ENCODE data around the gene FEN1. TPM values are rescaled to one million over a fixed set of nuclear protein-coding genes. Genes with fewer than 3 reads are reported as not detected.

FEN1 gene
- total and polyA plus RNA-seq, 2 donors (not counting 1 experiment from before 2014, with no cell fraction given): 3.4 to 9.8 TPM

DNA sequence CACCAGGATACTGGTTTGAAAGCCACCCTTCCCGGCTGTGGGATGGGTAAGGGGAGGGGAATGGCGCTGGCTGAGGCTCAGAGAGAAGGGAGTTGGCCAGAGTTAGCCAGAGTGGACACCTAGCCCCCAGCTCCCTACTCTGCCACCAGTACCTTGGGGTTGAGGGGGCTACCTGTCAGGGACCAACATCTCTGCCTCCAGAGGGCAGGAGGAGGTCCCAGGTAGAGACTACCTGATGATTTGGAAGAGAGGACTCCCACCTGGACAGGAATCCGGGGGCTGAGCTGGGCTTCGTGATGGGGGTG is 36.6 kb upstream of the FEN1 start:
- POLR2A ChIA-PET: no interaction called here

DNA sequence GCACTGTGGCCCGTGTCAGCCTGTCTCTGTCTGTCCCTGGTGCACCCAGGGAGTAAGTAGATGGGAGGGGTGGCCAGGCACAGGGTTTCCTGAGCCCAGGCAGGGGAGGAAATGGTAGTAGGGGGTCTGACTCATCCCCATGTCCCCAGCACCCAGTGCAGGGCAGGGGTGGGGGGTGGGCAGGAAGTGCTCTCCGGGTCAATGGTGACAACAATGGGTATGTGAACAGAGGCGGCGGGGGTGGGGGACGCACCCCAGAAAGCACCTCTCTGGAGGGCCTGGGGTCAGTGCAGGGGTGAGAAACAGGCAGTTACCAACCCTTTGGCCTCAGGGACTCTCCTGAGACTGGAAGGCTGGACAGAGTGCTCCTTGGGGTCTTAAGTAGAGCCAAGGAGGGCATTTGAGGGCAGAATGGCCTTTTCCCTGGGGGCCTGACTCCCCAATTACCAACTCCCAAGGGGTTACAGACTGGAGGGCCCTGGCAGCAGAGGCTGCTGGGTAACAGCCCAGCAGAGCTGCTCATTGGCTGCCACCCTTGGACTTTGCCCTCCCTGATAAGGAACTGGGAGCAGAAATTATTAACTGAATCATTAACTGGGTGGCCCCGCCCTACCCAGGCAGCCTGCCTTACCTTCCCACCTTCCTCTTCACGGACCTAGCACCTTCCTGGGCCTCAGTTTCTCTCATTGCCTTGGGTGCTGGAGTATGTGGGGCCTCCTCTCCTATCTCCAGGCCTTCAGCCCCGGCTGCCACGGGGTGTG is 36.1 kb upstream of the FEN1 start:
- Mint-ChIP-seq H3K27ac (no peak overlapping the region), H3K4me1 (peaks cover 14% of the 10 kb centered on the region), H3K9me3 (ENCODE audit: insufficient read depth) (no peaks in the 10 kb centered on the region), H3K27me3 (peaks cover 19% of the 10 kb centered on the region), H3K4me3 (no peak overlapping the region)
- Histone ChIP-seq H3K4me1 (ENCODE audit: control insufficient read depth in 2 of 2, insufficient read depth in 2 of 2, low read length in 2 of 2) (peaks cover 12 to 16% of the 10 kb centered on the region in 2 donors), H3K27ac (ENCODE audit: low read length in 2 of 2) (no peak overlapping the region), H3K9ac (ENCODE audit: low read length) (no peak overlapping the region), H3K79me2 (ENCODE audit: control insufficient read depth, insufficient read depth, low read length) (no peaks in the 10 kb centered on the region), H2AFZ (ENCODE audit: insufficient read depth, low read depth, low read length, poor library complexity, severe bottlenecking) (no peak overlapping the region), H3K36me3 (replicated peaks in 1 of 2; ENCODE audit: control extremely low read depth in 1 of 2, control insufficient read depth in 1 of 2, extremely low read depth in 1 of 2, insufficient read depth in 2 of 2, low read length in 1 of 2) (no peaks in the 10 kb centered on the region), H3K9me3 (ENCODE audit: control extremely low read depth in 1 of 3, control insufficient read depth in 2 of 3, insufficient read depth in 1 of 3, low read length in 2 of 3) (no peaks in the 10 kb centered on the region), H3K27me3 (replicated peaks in 1 of 4; ENCODE audit: control extremely low read depth in 1 of 4, control insufficient read depth in 3 of 4, insufficient read depth in 4 of 4, low read length in 3 of 4) (peaks cover 0 to 19% (median 11%) of the 10 kb centered on the region in 4 experiments), H3K4me2 (replicated peaks; ENCODE audit: low read depth, low read length, poor library complexity, severe bottlenecking) (no peak overlapping the region), H3K4me3 (ENCODE audit: control extremely low read depth in 1 of 5, extremely low read depth in 1 of 5, insufficient read depth in 1 of 5, low read depth in 2 of 5, low read length in 4 of 5) (no peak overlapping the region), H4K20me1 (ENCODE audit: control insufficient read depth, insufficient read depth, low read length, poor library complexity, severe bottlenecking) (no peaks in the 10 kb centered on the region)
- DNase-seq (no peak), ATAC-seq (ENCODE audit: low read depth) (peak; percentile 29)
- POLR2A ChIA-PET: no interaction called here
- intact Hi-C loops (cut with micrococcal nuclease): no loop called here
- CTCF ChIA-PET: no interaction called here
- WGBS (ENCODE audit: insufficient coverage): 90% methylated on average over 5 of the region's 9 CpGs
- TF ChIP-seq EZH2 (IDR thresholded peaks at IDR 0.05; ENCODE audit: borderline replicate concordance, insufficient read depth, low read depth, low read length, poor library complexity, severe bottlenecking): no peak
- TF ChIP-seq, protein P1, sequence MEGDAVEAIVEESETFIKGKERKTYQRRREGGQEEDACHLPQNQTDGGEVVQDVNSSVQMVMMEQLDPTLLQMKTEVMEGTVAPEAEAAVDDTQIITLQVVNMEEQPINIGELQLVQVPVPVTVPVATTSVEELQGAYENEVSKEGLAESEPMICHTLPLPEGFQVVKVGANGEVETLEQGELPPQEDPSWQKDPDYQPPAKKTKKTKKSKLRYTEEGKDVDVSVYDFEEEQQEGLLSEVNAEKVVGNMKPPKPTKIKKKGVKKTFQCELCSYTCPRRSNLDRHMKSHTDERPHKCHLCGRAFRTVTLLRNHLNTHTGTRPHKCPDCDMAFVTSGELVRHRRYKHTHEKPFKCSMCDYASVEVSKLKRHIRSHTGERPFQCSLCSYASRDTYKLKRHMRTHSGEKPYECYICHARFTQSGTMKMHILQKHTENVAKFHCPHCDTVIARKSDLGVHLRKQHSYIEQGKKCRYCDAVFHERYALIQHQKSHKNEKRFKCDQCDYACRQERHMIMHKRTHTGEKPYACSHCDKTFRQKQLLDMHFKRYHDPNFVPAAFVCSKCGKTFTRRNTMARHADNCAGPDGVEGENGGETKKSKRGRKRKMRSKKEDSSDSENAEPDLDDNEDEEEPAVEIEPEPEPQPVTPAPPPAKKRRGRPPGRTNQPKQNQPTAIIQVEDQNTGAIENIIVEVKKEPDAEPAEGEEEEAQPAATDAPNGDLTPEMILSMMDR (IDR thresholded peaks at IDR 0.05): no peak

More for the DNA sequence above, 36.6 kb upstream of the FEN1 start:
- H3K36me3 ChIP-seq (replicated peaks in 1 of 2; ENCODE audit: control extremely low read depth in 1 of 2, control insufficient read depth in 1 of 2, extremely low read depth in 1 of 2, insufficient read depth in 2 of 2, low read length in 1 of 2): no peaks in the 10 kb centered on the region
- no peak overlapping the region for H3K4me2 ChIP-seq (replicated peaks; ENCODE audit: low read depth, low read length, poor library complexity, severe bottlenecking)
- peaks cover 0 to 24% (median 14%) of the 10 kb centered on the region in 4 experiments for H3K27me3 ChIP-seq (replicated peaks in 1 of 4; ENCODE audit: control extremely low read depth in 1 of 4, control insufficient read depth in 3 of 4, insufficient read depth in 4 of 4, low read length in 3 of 4)
- H4K20me1 ChIP-seq (ENCODE audit: control insufficient read depth, insufficient read depth, low read length, poor library complexity, severe bottlenecking): no peaks in the 10 kb centered on the region
- no peak overlapping the region for H3K27ac ChIP-seq (ENCODE audit: low read length in 2 of 2)
- no peaks in the 10 kb centered on the region for H3K9me3 Mint-ChIP-seq (ENCODE audit: insufficient read depth)
- no peak for TF ChIP-seq EZH2 (IDR thresholded peaks at IDR 0.05; ENCODE audit: borderline replicate concordance, insufficient read depth, low read depth, low read length, poor library complexity, severe bottlenecking)
- TF ChIP-seq, protein P1 (IDR thresholded peaks at IDR 0.05): no peak
- no peaks in the 10 kb centered on the region for H3K79me2 ChIP-seq (ENCODE audit: control insufficient read depth, insufficient read depth, low read length)
- H3K4me3 Mint-ChIP-seq: no peak overlapping the region
- H3K9ac ChIP-seq (ENCODE audit: low read length): no peak overlapping the region
- peaks cover 14% of the 10 kb centered on the region for H3K4me1 Mint-ChIP-seq
- CTCF ChIA-PET: no interaction called here
- ATAC-seq (ENCODE audit: low read depth): no peak
- WGBS (ENCODE audit: insufficient coverage): 75% methylated on average over 2 of the region's 4 CpGs
- H3K4me1 ChIP-seq (ENCODE audit: control insufficient read depth in 2 of 2, insufficient read depth in 2 of 2, low read length in 2 of 2): peaks cover 12 to 16% of the 10 kb centered on the region in 2 donors
- no peak overlapping the region for H2AFZ ChIP-seq (ENCODE audit: insufficient read depth, low read depth, low read length, poor library complexity, severe bottlenecking)
- no peak overlapping the region for H3K27ac Mint-ChIP-seq
- no peak for DNase-seq
- H3K4me3 ChIP-seq (ENCODE audit: control extremely low read depth in 1 of 5, extremely low read depth in 1 of 5, insufficient read depth in 1 of 5, low read depth in 2 of 5, low read length in 4 of 5): no peak overlapping the region
- H3K27me3 Mint-ChIP-seq: peaks cover 22% of the 10 kb centered on the region
- H3K9me3 ChIP-seq (ENCODE audit: control extremely low read depth in 1 of 3, control insufficient read depth in 2 of 3, insufficient read depth in 1 of 3, low read length in 2 of 3): no peaks in the 10 kb centered on the region
- intact Hi-C loops (cut with micrococcal nuclease): no loop called here

Measured in B cell (primary cell).